CD4-positive, alpha-beta T cell treated with Interleukin-4 for 1 hour (primary cell): ENCODE measurements around the gene LARP4B.
A peak's percentile ranks its signal among the peaks of the same experiment; 100 is the strongest.
"Not testable (repeated sequence)": the region's sequence is repeated elsewhere in the genome, so short reads cannot be mapped to it uniquely, and the experiment has no call there.

Experiments
- DNase-seq, 2 donors: peaks; one replicate each; pipeline ENCODE4 v3.0.0-alpha.2; 2020 to 2022

Gene LARP4B

GRCh38 chr10:955820-956217 lies 24.3 kb upstream of the LARP4B start:
- no peak for DNase-seq

GRCh38 chr10:955127-955819 lies 23.8 kb upstream of the LARP4B start:
- DNase-seq: no peak

DNA sequence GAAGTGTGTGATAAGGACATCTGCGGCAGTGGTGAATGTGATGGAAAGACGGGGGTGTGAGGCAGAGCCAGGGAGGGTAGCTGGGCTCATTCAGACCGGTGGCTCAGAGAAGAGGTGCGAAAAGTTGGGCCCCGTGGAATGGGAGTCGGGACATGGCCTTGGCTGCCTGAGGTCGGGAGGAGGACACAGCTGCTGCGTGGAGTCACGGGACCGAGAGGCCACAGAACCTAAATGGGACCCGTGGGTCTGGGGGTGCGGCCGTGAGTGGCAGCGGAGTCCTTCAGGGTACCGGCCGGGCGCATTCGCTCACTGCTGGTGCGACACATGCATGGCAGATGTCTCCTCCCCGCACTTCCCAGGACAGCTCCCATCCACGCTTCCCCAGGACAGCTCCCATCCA lies 22.9 kb upstream of the LARP4B start:
- no peak for DNase-seq

- no peak for DNase-seq
Observed at GRCh38 chr10:953836-954235, 22.3 kb upstream of the LARP4B start.

DNA sequence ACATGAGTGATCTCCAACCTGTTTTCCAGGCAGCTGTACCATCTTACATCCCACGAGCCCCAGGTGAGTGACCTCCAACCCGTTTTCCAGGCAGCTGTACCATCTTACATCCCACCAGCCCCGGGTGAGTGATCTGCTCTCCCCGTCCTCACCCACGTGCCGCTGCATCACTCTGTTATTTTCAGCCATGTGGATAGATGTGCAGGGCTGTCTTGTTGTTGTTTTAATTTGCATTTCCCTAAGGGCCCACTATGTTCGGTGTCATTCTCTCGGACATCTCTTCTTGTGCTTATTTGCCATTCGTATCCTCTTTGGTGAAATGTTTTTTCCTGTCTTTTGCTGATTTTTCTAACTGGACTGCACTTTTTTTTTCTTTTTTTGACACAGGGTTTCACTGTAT lies 17.9 kb upstream of the LARP4B start:
- DNase-seq: no peak

DNA sequence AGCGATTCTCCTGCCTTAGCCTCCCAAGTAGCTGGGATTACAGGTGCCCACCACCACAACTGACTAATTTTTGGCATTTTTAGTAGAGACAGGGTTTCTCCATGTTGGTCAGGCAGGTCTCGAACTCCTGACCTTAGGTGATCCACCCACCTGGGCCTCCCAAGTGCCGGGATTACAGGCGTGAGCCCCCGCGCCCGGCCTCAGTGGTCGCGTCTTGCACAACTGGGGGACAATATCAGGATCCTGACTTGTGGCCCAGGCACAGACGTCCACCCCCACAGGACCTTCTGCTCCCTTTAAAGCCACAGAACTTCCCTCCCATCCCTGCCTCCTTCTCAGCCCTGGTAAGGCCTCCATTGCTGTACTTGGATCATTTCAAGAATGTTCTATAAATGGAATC lies 16.8 kb upstream of the LARP4B start:
- no peak for DNase-seq

DNA sequence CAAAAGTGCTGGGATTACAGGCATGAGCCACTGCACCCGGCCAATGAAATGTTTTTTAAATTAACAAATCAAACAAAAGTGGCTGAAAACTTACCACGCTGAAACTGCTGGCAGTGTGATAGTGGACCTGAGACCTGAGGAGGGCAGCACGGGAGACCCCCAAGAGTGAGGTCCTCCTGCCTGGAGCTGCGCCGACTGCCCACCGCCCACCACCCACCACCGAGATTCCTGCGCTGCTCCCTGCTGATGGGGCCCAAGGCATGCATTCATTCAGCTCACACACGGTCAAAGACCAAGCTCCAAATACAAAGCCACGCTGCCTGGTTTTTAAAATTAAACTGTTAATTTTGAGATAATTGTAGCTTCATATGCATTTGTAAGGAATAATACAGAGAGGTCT lies 16.4 kb upstream of the LARP4B start:
- DNase-seq: no peak

GRCh38 chr10:947051-947450 lies 15.5 kb upstream of the LARP4B start:
- DNase-seq: no peak

DNA sequence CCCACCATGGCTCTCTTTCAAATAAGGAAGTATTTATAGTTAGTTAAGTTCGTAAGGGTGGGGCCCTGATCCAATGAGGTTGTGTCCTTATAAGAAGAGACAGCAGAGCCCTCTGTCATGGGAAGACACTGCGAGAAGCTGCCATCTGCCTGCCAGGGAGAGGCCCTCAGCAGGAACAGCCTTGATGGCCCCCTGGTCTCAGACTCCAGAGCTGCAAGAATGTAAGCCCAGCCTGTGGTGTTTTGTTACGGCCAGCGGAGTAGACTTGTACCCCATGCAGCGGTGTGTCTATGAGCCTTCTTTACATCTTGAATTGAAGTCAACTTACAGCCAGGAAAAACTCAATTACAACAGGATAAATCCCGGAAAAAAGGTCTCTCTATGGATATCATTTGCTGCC lies 14.3 kb upstream of the LARP4B start:
- DNase-seq: no peak

DNA sequence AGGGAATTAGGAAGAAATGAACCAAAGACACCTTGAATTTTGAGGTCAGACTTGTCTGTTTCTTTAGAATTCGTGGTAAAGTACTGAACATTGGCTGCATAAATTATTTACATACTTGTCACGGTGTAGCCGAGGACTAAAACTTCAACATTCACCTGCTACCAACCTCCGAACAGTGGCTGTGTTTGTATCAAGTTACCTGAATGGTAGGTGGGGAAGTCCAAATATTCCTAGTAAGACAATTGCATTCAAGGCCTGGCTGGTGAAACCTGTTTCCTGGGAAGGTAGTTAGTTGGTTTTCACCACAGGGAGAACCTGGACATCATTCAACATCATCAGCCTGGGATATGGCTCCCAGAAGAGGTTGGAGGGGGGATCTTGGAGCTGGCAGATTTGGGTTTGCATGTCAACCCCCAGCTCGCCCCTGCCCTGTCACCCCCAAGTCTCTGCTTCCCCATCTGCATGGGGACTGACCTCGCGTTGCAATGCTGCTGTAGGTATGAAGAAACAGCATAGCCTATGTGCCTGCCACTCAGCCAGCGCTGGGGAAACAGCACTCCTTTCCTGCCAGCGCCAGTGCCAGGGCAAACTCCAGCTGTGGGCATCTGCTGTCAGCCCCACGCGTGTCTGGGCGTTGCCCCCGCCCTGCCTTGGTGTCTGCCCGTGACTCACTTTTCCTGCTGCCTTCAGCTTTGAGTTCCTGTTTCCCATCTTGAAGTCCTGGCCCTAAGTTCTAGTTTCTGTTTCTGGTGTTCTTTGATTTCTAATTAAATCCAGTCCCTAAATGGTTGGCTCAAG lies 12.7 kb upstream of the LARP4B start:
- peak; percentile 23 to 79 for DNase-seq

DNA sequence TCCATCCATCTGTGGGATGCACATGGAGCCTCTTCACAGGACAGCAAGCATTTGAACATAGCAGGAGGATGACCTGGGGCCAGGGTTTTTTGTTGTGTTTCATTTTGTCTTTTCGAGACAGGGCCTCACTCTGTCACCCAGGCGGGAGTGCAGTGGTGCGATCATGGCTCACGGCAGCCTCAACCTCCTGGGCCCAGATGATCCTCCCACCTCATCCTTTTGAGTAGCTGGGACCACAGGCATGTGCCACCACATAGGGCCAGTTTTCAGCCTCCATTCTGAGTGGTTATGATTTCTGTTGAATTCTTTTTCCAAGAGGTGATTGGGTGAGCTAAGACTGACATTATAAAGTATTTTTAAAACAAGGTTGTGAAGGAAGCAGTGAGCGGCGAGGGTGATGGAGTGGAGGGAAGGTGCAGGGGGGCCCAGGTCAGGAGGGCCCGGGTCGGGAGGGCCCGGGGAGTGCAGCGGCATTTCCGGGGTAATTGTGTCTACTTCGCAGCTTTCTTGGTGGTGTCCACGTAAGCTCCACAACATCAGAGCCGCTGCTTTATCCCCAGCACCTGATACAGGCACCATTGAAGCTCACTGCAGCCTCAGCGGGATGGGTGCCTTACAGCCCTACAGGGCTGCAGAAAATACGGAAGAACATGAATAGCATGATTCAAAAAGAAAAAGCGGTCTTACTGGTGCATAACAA lies 12.0 kb upstream of the LARP4B start:
- no peak for DNase-seq

GRCh38 chr10:938941-939678 lies 7.6 kb upstream of the LARP4B start:
- DNase-seq: no peak

GRCh38 chr10:934746-935406 lies 3.4 kb upstream of the LARP4B start:
- DNase-seq: no peak

GRCh38 chr10:934165-934564 lies 2.7 kb upstream of the LARP4B start:
- DNase-seq: not testable (repeated sequence)

- DNase-seq: no peak
Observed at GRCh38 chr10:932589-932988, 1.1 kb upstream of the LARP4B start.

DNA sequence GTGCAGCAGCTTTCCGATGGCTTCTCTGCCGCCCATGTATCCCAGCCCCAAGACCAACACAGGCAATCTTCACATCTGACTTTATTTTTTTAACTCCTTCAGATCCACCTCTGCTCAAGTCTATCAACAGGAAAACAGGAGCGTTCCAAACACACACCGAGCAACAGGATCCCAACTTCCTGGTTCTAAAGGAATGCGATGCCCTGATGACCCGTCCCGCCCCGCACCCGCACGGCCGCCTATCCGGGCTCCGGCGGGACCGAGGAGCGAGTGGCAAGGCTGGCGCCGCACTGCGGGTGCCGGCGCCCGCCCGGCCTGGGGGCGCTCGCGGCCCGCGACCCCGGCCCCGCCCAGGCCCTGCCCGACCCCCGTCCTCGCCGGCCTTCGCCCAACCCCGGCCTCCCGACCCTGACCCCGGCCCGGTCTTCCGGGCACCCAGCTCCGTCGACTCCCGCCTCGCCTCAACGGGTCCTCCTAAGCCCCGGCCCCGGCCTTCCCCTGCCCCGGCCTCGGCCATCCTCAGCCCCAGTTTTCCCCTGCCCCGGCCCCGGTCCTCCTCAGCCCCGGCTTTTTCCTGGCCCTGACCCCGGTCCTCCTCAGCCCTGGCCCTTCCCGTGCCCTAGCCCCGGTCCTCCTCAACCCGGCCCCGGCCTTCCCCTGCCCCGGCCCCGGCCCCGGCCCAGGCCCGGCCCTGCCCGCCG lies 730 bp downstream of the LARP4B start:
- DNase-seq: peak; percentile 21 to 29

GRCh38 chr10:929960-930624 lies 1.4 kb downstream of the LARP4B start:
- no peak for DNase-seq

DNA sequence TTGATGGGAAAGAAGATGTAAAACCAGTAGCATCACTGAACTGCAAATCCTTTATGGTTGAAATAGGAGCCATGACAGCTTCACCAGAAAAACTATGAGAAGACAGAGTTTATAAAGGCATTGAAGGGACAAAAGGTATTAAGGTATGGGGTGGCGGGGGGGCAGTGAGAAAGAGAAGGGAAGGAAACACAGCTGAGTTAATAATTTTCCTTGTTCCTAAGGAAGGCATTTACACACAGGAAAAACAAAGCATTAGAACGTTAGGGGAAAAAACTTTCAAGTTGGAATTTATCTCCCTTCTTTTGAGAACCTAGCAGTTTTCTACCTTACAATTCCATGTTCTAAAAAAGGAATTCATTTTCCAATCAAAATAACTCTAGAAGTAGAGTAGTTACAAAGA lies 4.4 kb downstream of the LARP4B start:
- no peak for DNase-seq

DNA sequence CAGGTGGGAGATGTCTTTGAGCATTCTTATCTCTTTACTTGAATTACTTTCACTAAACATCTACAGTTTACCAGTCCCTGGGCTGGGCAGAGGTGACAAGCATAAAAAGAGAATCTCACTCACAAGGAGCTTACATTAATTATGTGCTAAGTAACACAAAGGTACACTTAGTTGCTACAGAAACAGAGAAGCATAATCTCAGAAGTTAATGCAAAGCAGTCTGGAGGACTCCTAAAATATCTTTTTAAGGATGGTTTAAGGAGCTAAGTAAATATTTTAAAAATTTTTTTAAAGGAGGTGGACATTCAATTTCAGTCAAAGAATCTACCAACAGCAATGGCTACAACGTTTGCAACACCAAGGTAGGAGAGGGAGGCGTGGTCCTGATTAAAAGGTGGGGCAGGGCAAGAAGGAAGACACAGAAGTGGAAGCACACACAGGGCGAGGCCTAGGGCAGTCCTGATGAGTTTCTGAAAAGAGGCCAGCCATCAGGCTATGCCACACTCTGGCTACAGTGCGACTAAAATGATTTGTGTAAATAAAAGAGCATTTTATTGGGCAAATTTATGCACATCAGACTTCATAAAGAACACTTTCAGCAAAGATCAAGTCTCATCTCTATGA lies 5.3 kb downstream of the LARP4B start:
- no peak for DNase-seq

GRCh38 chr10:924524-924859 lies 7.0 kb downstream of the LARP4B start:
- DNase-seq: no peak
